ENCODE results near the gene SLC8A1. TPM values are rescaled to one million over a fixed set of nuclear protein-coding genes. Genes with fewer than 3 reads are reported as not detected.

Gene SLC8A1
- total and polyA plus RNA-seq, 8 donors: 5.4 to 39.7 (median 6.6) TPM

- intact Hi-C loops (cut with DNase I): no loop called here
- no peak for DNase-seq
- no peak for TF ChIP-seq CTCF (IDR thresholded peaks at IDR 0.05)
- no peaks in the 10 kb centered on the region for H3K4me1 ChIP-seq
- no peak for ATAC-seq
- no peaks in the 10 kb centered on the region for H3K9me3 ChIP-seq
- H3K27ac ChIP-seq: no peak overlapping the region
- H3K36me3 ChIP-seq: no peaks in the 10 kb centered on the region
- H3K27me3 ChIP-seq: no peaks in the 10 kb centered on the region
- H3K4me3 ChIP-seq: no peak overlapping the region
These were observed 33.1 kb downstream of the SLC8A1 start for GRCh38 chr2:40418614-40419363.

GRCh38 chr2:40416486-40416885 is 35.4 kb downstream of the SLC8A1 start:
- Histone ChIP-seq H3K9me3 (no peaks in the 10 kb centered on the region), H3K36me3 (no peaks in the 10 kb centered on the region), H3K4me3 (no peak overlapping the region), H3K4me1 (no peaks in the 10 kb centered on the region), H3K27me3 (no peaks in the 10 kb centered on the region), H3K27ac (no peak overlapping the region)
- no peak for ATAC-seq
- DNase-seq: no peak
- intact Hi-C loops (cut with DNase I): no loop called here
- no peak for TF ChIP-seq CTCF (IDR thresholded peaks at IDR 0.05)

GRCh38 chr2:40415391-40415790 is 36.5 kb downstream of the SLC8A1 start:
- H3K9me3 ChIP-seq: no peaks in the 10 kb centered on the region
- DNase-seq: no peak
- H3K27ac ChIP-seq: no peak overlapping the region
- H3K36me3 ChIP-seq: no peaks in the 10 kb centered on the region
- no peaks in the 10 kb centered on the region for H3K27me3 ChIP-seq
- no peaks in the 10 kb centered on the region for H3K4me1 ChIP-seq
- no peak overlapping the region for H3K4me3 ChIP-seq
- intact Hi-C loops (cut with DNase I): no loop called here
- TF ChIP-seq CTCF (IDR thresholded peaks at IDR 0.05): no peak
- ATAC-seq: no peak

GRCh38 chr2:40412456-40412855 is 39.4 kb downstream of the SLC8A1 start:
- H3K4me3 ChIP-seq: no peak overlapping the region
- intact Hi-C loops (cut with DNase I): no loop called here
- H3K27ac ChIP-seq: no peak overlapping the region
- TF ChIP-seq CTCF (IDR thresholded peaks at IDR 0.05): no peak
- no peaks in the 10 kb centered on the region for H3K9me3 ChIP-seq
- DNase-seq (no peak), ATAC-seq (no peak)
- H3K36me3 ChIP-seq: no peaks in the 10 kb centered on the region
- no peaks in the 10 kb centered on the region for H3K4me1 ChIP-seq
- H3K27me3 ChIP-seq: no peaks in the 10 kb centered on the region

GRCh38 chr2:40410695-40411094 is 41.2 kb downstream of the SLC8A1 start:
- Histone ChIP-seq H3K4me1 (no peaks in the 10 kb centered on the region), H3K9me3 (no peaks in the 10 kb centered on the region), H3K27me3 (no peaks in the 10 kb centered on the region), H3K36me3 (no peaks in the 10 kb centered on the region), H3K27ac (no peak overlapping the region), H3K4me3 (no peak overlapping the region)
- ATAC-seq (no peak), DNase-seq (no peak)
- no peak for TF ChIP-seq CTCF (IDR thresholded peaks at IDR 0.05)
- intact Hi-C loops (cut with DNase I): no loop called here

Data from left lung (tissue), 10 donors.